Liver (tissue), 9 donors: ENCODE results near the gene LAMP1. TPM values are rescaled to one million over a fixed set of nuclear protein-coding genes. Genes with fewer than 3 reads are reported as not detected.

ENCODE experiments used
- DNase-seq: peaks from one replicate; pipeline ENCODE4 v3.0.0-alpha.2; 2017; ENCODE audit warnings: low spot score
- H3K27ac ChIP-seq, 2 donors: one replicate each; pipeline ENCODE4 v1.7.0; 2013; ENCODE audit warnings: inconsistent platforms in 2 of 2, low read length in 2 of 2, control low read depth in 1 of 2, low read depth in 1 of 2, mild to moderate bottlenecking in 1 of 2
- H3K27me3 ChIP-seq, 4 donors: one replicate each; pipeline versions ENCODE4 v1.6.1 to v1.7.0; 2013; ENCODE audit warnings: low read length in 3 of 4, inconsistent platforms in 1 of 4, mild to moderate bottlenecking in 1 of 4, moderate library complexity in 1 of 4; ENCODE audit not compliant: control insufficient read depth in 4 of 4, insufficient read depth in 4 of 4
- H3K36me3 ChIP-seq, 4 donors: one replicate each; pipeline versions ENCODE4 v1.6.1 to v1.7.0; 2013; ENCODE audit warnings: low read length in 3 of 4, mild to moderate bottlenecking in 3 of 4, low read depth in 1 of 4, moderate library complexity in 1 of 4; ENCODE audit not compliant: control insufficient read depth in 4 of 4, insufficient read depth in 3 of 4
- H3K4me1 ChIP-seq, 4 donors: one replicate each; pipeline versions ENCODE4 v1.6.1 to v1.7.0; 2013; ENCODE audit warnings: low read length in 3 of 4, mild to moderate bottlenecking in 3 of 4, moderate library complexity in 1 of 4; ENCODE audit not compliant: control insufficient read depth in 4 of 4, insufficient read depth in 4 of 4
- H3K4me3 ChIP-seq, 3 donors: one replicate each; pipeline versions ENCODE4 v1.6.1 to v1.7.0; 2013; ENCODE audit warnings: low read length in 3 of 3, control low read depth in 1 of 3, low read depth in 1 of 3, mild to moderate bottlenecking in 1 of 3
- H3K9ac ChIP-seq, 2 donors: one replicate each; pipeline ENCODE4 v1.7.0; 2013; ENCODE audit warnings: low read length in 2 of 2, mild to moderate bottlenecking in 2 of 2, moderate library complexity in 2 of 2, control low read depth in 1 of 2, low read depth in 1 of 2
- H3K9me3 ChIP-seq, 4 donors: one replicate each; pipeline versions ENCODE4 v1.6.1 to v1.7.0; 2013; ENCODE audit warnings: low read length in 3 of 4; ENCODE audit not compliant: control insufficient read depth in 4 of 4
- EGR1 ChIP-seq, 2 donors: IDR thresholded peaks; 2 replicates each; pipeline ENCODE4 v1.6.1; 2016 to 2018; ENCODE audit warnings: antibody characterized with exemption in 2 of 2, low read depth in 2 of 2
- FOXA2 ChIP-seq: IDR thresholded peaks from 2 replicates; pipeline ENCODE4 v1.6.1; 2016; ENCODE audit warnings: antibody characterized with exemption
- GABPA ChIP-seq, 2 donors: IDR thresholded peaks in 1 of 2; conservative IDR thresholded peaks in 1 of 2; 2 replicates each; pipeline ENCODE4 v1.6.1; 2016; ENCODE audit warnings: antibody characterized with exemption in 2 of 2, mild to moderate bottlenecking in 1 of 2, moderate library complexity in 1 of 2
- HNF4A ChIP-seq, 2 donors: conservative IDR thresholded peaks; 2 replicates each; pipeline ENCODE4 v1.6.1; 2016; ENCODE audit warnings: antibody characterized with exemption in 2 of 2, mild to moderate bottlenecking in 2 of 2
- HNF4G ChIP-seq: IDR thresholded peaks from 2 replicates; pipeline ENCODE4 v1.6.1; 2016; ENCODE audit warnings: antibody characterized with exemption
- JUND ChIP-seq, 2 donors: IDR thresholded peaks; 2 replicates each; pipeline ENCODE4 v1.6.1; 2016; ENCODE audit warnings: antibody characterized with exemption in 2 of 2
- NR2F2 ChIP-seq: IDR thresholded peaks from 2 replicates; pipeline ENCODE4 v1.6.1; 2016; ENCODE audit warnings: antibody characterized with exemption
- RAD21 ChIP-seq, 2 donors: IDR thresholded peaks; 2 replicates each; pipeline ENCODE4 v1.6.1; 2016; ENCODE audit warnings: antibody characterized with exemption in 2 of 2, mild to moderate bottlenecking in 2 of 2
- RXRA ChIP-seq, 2 donors: IDR thresholded peaks; 2 replicates each; pipeline ENCODE4 v1.6.1; 2017 to 2018; ENCODE audit warnings: antibody characterized with exemption in 2 of 2, mild to moderate bottlenecking in 1 of 2
- SP1 ChIP-seq: IDR thresholded peaks from 2 replicates; pipeline ENCODE4 v1.6.1; 2018; ENCODE audit warnings: antibody characterized with exemption, mild to moderate bottlenecking
- TAF1 ChIP-seq: conservative IDR thresholded peaks from 2 replicates; pipeline ENCODE4 v1.6.1; 2016; ENCODE audit warnings: antibody characterized with exemption, mild to moderate bottlenecking
- YY1 ChIP-seq: IDR thresholded peaks from 2 replicates; pipeline ENCODE4 v1.6.1; 2016; ENCODE audit warnings: antibody characterized with exemption, mild to moderate bottlenecking
- WGBS: extraction: QIAGEN DNeasy Blood & Tissue Kit; methylation state at CpG from one replicate; pipeline ENCODE4 v1.1.7; 2013; 5-methylcytosine and 5-hydroxymethylcytosine counted together
- polyA plus RNA-seq, 2 donors: library from polyadenylated mRNA; stranded (reverse) in 1 of 2; unstranded in 1 of 2; fragments of 200-250 nt in 1 of 2; fragments of >200 nt in 1 of 2; fragmentation: Nextera tagmentation in 1 of 2; extraction: Ambion mirVana in 1 of 2; gene quantifications; one replicate each; pipeline versions ENCODE4 v1.2.1 to v1.2.3, GENCODE V29; 2013 to 2015
- total RNA-seq, 2 donors: library from RNA; depleted of rRNA; stranded (reverse); fragments of >200 nt; gene quantifications; one replicate each; pipeline ENCODE4 v1.2.3, GENCODE V29; 2014
- TF ChIP-seq, protein P1 (sequence below): IDR thresholded peaks from 2 replicates; pipeline ENCODE4 v1.6.1; 2016; ENCODE audit warnings: antibody characterized with exemption
- TF ChIP-seq, protein P2 (sequence below): IDR thresholded peaks from 2 replicates; pipeline ENCODE4 v1.6.1; 2016; ENCODE audit warnings: antibody characterized with exemption
- TF ChIP-seq, protein P3 (sequence below): IDR thresholded peaks from 2 replicates; pipeline ENCODE4 v1.6.1; 2016; ENCODE audit warnings: antibody characterized with exemption
- TF ChIP-seq, protein P4 (sequence below): IDR thresholded peaks from 2 replicates; pipeline ENCODE4 v1.6.1; 2016; ENCODE audit warnings: antibody characterized with exemption, mild to moderate bottlenecking
- TF ChIP-seq, protein P5 (sequence below): fragments of 150-350 bp; IDR thresholded peaks from 2 replicates; pipeline ENCODE4 v1.5.1; 2017; ENCODE audit warnings: improper control_type of control experiment, low read depth, low read length; ENCODE audit not compliant: missing input control
- donor health status: healthy.
- donor health status: healthy.
- donor health status: healthy.
- donor health status: healthy.
- donor health status: healthy.

Gene LAMP1
- total and polyA plus RNA-seq, 4 donors: 24.4 to 160 (median 62.9) TPM

DNA sequence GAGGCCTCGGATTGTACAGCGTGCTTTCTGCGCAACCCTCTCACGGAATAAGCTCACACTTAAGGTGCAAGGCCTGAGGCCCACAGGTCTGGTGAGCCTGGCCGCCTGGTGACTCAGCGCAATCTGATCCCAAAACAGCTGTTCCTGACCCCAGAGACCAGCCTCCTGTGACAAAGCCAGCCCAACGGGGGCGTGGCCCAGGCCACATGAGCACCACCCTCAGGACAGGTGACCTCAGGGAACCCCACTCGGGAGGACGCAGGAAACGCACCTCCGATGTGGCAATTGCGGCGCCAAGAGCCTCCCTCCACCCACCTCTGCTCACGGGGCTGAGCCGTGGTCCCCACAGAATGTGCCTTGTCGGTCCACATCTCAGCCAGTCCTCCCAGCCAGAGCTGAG, 40.5 kb downstream of the LAMP1 start:
- DNase-seq: no peak
- no peaks in the 10 kb centered on the region for H3K9me3 ChIP-seq
- 72% methylated on average over 17 of the region's 17 CpGs for WGBS
- H3K27ac ChIP-seq: no peak overlapping the region
- H3K4me1 ChIP-seq: no peaks in the 10 kb centered on the region
- H3K9ac ChIP-seq: no peak overlapping the region
- peaks cover under 1 to 16% (median 5%) of the 10 kb centered on the region in 4 donors for H3K36me3 ChIP-seq
- H3K27me3 ChIP-seq: no peaks in the 10 kb centered on the region
- no peak overlapping the region for H3K4me3 ChIP-seq
- TF ChIP-seq, protein P1, sequence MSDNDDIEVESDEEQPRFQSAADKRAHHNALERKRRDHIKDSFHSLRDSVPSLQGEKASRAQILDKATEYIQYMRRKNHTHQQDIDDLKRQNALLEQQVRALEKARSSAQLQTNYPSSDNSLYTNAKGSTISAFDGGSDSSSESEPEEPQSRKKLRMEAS: no peak
- TF ChIP-seq JUND (IDR thresholded peaks at IDR 0.05): no peak
- TF ChIP-seq, protein P2, sequence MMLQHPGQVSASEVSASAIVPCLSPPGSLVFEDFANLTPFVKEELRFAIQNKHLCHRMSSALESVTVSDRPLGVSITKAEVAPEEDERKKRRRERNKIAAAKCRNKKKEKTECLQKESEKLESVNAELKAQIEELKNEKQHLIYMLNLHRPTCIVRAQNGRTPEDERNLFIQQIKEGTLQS: no peak
- no peak for TF ChIP-seq RXRA (IDR thresholded peaks at IDR 0.05)
- TF ChIP-seq, protein P3, sequence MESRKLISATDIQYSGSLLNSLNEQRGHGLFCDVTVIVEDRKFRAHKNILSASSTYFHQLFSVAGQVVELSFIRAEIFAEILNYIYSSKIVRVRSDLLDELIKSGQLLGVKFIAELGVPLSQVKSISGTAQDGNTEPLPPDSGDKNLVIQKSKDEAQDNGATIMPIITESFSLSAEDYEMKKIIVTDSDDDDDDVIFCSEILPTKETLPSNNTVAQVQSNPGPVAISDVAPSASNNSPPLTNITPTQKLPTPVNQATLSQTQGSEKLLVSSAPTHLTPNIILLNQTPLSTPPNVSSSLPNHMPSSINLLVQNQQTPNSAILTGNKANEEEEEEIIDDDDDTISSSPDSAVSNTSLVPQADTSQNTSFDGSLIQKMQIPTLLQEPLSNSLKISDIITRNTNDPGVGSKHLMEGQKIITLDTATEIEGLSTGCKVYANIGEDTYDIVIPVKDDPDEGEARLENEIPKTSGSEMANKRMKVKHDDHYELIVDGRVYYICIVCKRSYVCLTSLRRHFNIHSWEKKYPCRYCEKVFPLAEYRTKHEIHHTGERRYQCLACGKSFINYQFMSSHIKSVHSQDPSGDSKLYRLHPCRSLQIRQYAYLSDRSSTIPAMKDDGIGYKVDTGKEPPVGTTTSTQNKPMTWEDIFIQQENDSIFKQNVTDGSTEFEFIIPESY: no peak
- TF ChIP-seq, protein P4, sequence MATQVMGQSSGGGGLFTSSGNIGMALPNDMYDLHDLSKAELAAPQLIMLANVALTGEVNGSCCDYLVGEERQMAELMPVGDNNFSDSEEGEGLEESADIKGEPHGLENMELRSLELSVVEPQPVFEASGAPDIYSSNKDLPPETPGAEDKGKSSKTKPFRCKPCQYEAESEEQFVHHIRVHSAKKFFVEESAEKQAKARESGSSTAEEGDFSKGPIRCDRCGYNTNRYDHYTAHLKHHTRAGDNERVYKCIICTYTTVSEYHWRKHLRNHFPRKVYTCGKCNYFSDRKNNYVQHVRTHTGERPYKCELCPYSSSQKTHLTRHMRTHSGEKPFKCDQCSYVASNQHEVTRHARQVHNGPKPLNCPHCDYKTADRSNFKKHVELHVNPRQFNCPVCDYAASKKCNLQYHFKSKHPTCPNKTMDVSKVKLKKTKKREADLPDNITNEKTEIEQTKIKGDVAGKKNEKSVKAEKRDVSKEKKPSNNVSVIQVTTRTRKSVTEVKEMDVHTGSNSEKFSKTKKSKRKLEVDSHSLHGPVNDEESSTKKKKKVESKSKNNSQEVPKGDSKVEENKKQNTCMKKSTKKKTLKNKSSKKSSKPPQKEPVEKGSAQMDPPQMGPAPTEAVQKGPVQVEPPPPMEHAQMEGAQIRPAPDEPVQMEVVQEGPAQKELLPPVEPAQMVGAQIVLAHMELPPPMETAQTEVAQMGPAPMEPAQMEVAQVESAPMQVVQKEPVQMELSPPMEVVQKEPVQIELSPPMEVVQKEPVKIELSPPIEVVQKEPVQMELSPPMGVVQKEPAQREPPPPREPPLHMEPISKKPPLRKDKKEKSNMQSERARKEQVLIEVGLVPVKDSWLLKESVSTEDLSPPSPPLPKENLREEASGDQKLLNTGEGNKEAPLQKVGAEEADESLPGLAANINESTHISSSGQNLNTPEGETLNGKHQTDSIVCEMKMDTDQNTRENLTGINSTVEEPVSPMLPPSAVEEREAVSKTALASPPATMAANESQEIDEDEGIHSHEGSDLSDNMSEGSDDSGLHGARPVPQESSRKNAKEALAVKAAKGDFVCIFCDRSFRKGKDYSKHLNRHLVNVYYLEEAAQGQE: no peak
- TF ChIP-seq, protein P5, sequence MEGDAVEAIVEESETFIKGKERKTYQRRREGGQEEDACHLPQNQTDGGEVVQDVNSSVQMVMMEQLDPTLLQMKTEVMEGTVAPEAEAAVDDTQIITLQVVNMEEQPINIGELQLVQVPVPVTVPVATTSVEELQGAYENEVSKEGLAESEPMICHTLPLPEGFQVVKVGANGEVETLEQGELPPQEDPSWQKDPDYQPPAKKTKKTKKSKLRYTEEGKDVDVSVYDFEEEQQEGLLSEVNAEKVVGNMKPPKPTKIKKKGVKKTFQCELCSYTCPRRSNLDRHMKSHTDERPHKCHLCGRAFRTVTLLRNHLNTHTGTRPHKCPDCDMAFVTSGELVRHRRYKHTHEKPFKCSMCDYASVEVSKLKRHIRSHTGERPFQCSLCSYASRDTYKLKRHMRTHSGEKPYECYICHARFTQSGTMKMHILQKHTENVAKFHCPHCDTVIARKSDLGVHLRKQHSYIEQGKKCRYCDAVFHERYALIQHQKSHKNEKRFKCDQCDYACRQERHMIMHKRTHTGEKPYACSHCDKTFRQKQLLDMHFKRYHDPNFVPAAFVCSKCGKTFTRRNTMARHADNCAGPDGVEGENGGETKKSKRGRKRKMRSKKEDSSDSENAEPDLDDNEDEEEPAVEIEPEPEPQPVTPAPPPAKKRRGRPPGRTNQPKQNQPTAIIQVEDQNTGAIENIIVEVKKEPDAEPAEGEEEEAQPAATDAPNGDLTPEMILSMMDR: no peak
- no peak for TF ChIP-seq YY1
- TF ChIP-seq EGR1 (IDR thresholded peaks at IDR 0.05; ENCODE audit: low read depth in 2 of 2): no peak
- TF ChIP-seq FOXA2: no peak
- no peak for TF ChIP-seq TAF1
- no peak for TF ChIP-seq RAD21 (IDR thresholded peaks at IDR 0.05)
- TF ChIP-seq GABPA (IDR thresholded peaks at IDR 0.05 in 1 of 2, conservative IDR thresholded peaks at IDR 0.05 in 1 of 2): no peak
- TF ChIP-seq HNF4G: no peak
- TF ChIP-seq HNF4A (conservative IDR thresholded peaks at IDR 0.05): no peak
- no peak for TF ChIP-seq SP1

DNA sequence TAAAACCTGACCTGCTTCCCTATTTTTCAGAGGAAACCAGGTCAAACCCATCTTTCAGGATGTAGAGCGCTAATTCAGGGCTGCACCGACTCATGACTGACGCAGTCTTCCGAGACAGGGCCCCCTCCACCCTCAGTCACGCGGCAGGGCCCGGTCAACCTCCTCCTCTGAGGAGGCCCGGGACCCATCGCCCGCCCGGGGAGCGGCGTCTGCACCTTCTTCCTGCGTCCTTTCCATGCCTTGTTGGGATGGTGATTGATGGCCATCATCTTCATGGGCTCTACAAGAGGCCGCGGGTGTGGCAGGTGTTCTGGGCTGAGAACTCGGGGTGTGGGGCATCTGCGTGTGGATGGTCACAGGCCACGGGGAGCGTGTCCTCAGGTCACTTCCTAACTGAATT, 40.9 kb downstream of the LAMP1 start:
- no peaks in the 10 kb centered on the region for H3K27me3 ChIP-seq
- H3K9me3 ChIP-seq: no peaks in the 10 kb centered on the region
- WGBS: 98% methylated on average over 20 of the region's 20 CpGs
- no peaks in the 10 kb centered on the region for H3K4me1 ChIP-seq
- H3K36me3 ChIP-seq: peaks cover 5 to 20% (median 6%) of the 10 kb centered on the region in 4 donors
- no peak overlapping the region for H3K9ac ChIP-seq
- TF ChIP-seq RAD21 (IDR thresholded peaks at IDR 0.05): no peak
- no peak for TF ChIP-seq RXRA (IDR thresholded peaks at IDR 0.05)
- no peak for TF ChIP-seq SP1
- TF ChIP-seq, protein P3: no peak
- TF ChIP-seq EGR1 (IDR thresholded peaks at IDR 0.05; ENCODE audit: low read depth in 2 of 2): no peak
- no peak for TF ChIP-seq NR2F2
- no peak for TF ChIP-seq HNF4A (conservative IDR thresholded peaks at IDR 0.05)
- TF ChIP-seq JUND (IDR thresholded peaks at IDR 0.05): no peak
- TF ChIP-seq HNF4G: no peak
- no peak overlapping the region for H3K4me3 ChIP-seq
- no peak overlapping the region for H3K27ac ChIP-seq
- no peak for DNase-seq
